ENCODE data around the gene BBX.

DNA sequence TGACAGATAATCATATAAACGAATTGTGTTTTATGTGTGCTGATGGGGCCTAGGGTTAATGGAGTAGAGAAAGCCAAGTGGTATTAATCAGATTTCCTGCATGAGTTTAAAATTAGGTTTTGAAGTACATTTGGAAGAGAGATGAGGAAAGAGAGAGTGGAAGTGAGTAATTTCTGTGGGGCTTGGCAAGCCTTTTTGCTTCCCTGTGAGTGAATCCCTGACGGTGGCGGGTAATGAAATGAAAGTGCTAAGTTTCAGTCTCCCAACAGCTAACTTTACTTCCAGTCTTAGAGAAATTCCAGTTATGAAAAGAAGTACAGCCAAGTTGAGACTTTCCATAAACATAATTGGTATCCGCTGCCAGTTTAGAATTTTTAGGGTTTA lies 139.4 kb downstream of the BBX start:
- TF ChIP-seq, protein P1, sequence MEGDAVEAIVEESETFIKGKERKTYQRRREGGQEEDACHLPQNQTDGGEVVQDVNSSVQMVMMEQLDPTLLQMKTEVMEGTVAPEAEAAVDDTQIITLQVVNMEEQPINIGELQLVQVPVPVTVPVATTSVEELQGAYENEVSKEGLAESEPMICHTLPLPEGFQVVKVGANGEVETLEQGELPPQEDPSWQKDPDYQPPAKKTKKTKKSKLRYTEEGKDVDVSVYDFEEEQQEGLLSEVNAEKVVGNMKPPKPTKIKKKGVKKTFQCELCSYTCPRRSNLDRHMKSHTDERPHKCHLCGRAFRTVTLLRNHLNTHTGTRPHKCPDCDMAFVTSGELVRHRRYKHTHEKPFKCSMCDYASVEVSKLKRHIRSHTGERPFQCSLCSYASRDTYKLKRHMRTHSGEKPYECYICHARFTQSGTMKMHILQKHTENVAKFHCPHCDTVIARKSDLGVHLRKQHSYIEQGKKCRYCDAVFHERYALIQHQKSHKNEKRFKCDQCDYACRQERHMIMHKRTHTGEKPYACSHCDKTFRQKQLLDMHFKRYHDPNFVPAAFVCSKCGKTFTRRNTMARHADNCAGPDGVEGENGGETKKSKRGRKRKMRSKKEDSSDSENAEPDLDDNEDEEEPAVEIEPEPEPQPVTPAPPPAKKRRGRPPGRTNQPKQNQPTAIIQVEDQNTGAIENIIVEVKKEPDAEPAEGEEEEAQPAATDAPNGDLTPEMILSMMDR (IDR thresholded peaks at IDR 0.05): no peak
- TF ChIP-seq POLR2AphosphoS5 (IDR thresholded peaks at IDR 0.05): no peak
